Brain microvascular endothelial cell (primary cell): ENCODE measurements around the gene ADARB2.

Source experiments
- DNase-seq: peaks from one replicate; pipeline ENCODE4 v3.0.0-alpha.2; 2020
- H3K27ac ChIP-seq: fragments of 250-450 bp; sonication (Bioruptor Pico); 2 replicates; pipeline ENCODE4 v1.5.1; 2020; ENCODE audit warnings: mild to moderate bottlenecking, moderate library complexity
- H3K27me3 ChIP-seq: fragments of 250-450 bp; sonication (Bioruptor Pico); replicated peaks from 2 replicates; pipeline ENCODE4 v1.5.1; 2020; ENCODE audit warnings: mild to moderate bottlenecking
- H3K36me3 ChIP-seq: fragments of 250-450 bp; sonication (Bioruptor Pico); replicated peaks from 2 replicates; pipeline ENCODE4 v1.5.1; 2020; ENCODE audit warnings: mild to moderate bottlenecking
- H3K4me3 ChIP-seq: 2 replicates; pipeline ENCODE4 v1.5.1; 2011; ENCODE audit warnings: low read depth, mild to moderate bottlenecking, control low read depth, low read length, moderate library complexity
- CTCF ChIP-seq: IDR thresholded peaks from 2 replicates; pipeline ENCODE4 v1.5.1; 2011; ENCODE audit warnings: low read depth, mild to moderate bottlenecking, moderate library complexity, low read length, control low read depth, inconsistent platforms; ENCODE audit errors: missing control alignments
- in situ Hi-C: cut with HindIII; loops from 2 replicates; pipeline ENCODE4 v1.10.0; 2017; ENCODE audit warnings: low sequenced_read_pairs, low pct_ligation_motif_present

Gene ADARB2

GRCh38 chr10:1289591-1289990, 447.7 kb downstream of the ADARB2 start:
- no peaks in the 10 kb centered on the region for H3K27me3 ChIP-seq
- no peaks in the 10 kb centered on the region for H3K36me3 ChIP-seq
- no peak overlapping the region for H3K27ac ChIP-seq
- in situ Hi-C loops = no loop called here
- no peak overlapping the region for H3K4me3 ChIP-seq
- DNase-seq = no peak
- no peak for TF ChIP-seq CTCF

- Histone ChIP-seq H3K36me3 (no peaks in the 10 kb centered on the region), H3K27ac (no peak overlapping the region), H3K4me3 (no peak overlapping the region), H3K27me3 (no peaks in the 10 kb centered on the region)
- in situ Hi-C loops = no loop called here
- no peak for DNase-seq
- no peak for TF ChIP-seq CTCF
These were observed 449.3 kb downstream of the ADARB2 start for GRCh38 chr10:1287971-1288401.

- Histone ChIP-seq H3K27me3 (no peaks in the 10 kb centered on the region), H3K36me3 (no peaks in the 10 kb centered on the region), H3K27ac (no peak overlapping the region), H3K4me3 (no peak overlapping the region)
- no peak for DNase-seq
- in situ Hi-C loops = no loop called here
- no peak for TF ChIP-seq CTCF
These were observed 449.8 kb downstream of the ADARB2 start for GRCh38 chr10:1287487-1287886.

GRCh38 chr10:1284076-1284475, 453.2 kb downstream of the ADARB2 start:
- no peak overlapping the region for H3K27ac ChIP-seq
- H3K36me3 ChIP-seq = no peaks in the 10 kb centered on the region
- in situ Hi-C loops = no loop called here
- no peak overlapping the region for H3K4me3 ChIP-seq
- no peak for DNase-seq
- no peak for TF ChIP-seq CTCF
- no peaks in the 10 kb centered on the region for H3K27me3 ChIP-seq

GRCh38 chr10:1281405-1281782, 455.9 kb downstream of the ADARB2 start:
- TF ChIP-seq CTCF = no peak
- no peak for DNase-seq
- H3K27me3 ChIP-seq = no peaks in the 10 kb centered on the region
- H3K27ac ChIP-seq = no peak overlapping the region
- in situ Hi-C loops = no loop called here
- no peak overlapping the region for H3K4me3 ChIP-seq
- H3K36me3 ChIP-seq = no peaks in the 10 kb centered on the region
